Activated T-cell treated with anti-CD3 and anti-CD28 coated beads for 24 hours (primary cell): ENCODE measurements around the gene TPD52L1.

Source experiments
- DNase-seq: peaks from one replicate; pipeline ENCODE4 v3.0.0-alpha.2; 2020; ENCODE audit warnings: low read depth

TPD52L1 gene

GRCh38 chr6:125245523-125246264 is 92.1 kb downstream of the TPD52L1 start:
- no peak for DNase-seq

DNA sequence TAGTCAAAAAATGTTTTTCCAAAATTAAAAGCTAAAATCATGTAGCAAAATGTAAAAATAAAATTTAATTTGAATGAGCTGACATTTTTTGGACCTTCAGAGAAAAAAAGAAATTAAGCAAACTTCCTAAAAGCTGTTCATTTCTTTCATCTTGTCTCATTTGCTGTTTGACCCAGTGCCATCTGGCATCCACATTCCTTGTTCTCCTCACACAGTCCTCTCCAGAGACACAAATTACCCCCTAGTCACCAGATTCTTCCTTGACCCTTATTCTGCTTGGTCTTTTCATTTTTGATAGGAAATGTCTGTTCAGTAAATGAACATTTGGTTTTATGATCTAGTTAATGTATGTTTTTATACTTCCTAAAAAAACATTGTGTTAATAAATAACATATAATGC is 93.0 kb downstream of the TPD52L1 start:
- DNase-seq = no peak

- DNase-seq = no peak
These were observed 94.6 kb downstream of the TPD52L1 start for GRCh38 chr6:125248136-125248535.

DNA sequence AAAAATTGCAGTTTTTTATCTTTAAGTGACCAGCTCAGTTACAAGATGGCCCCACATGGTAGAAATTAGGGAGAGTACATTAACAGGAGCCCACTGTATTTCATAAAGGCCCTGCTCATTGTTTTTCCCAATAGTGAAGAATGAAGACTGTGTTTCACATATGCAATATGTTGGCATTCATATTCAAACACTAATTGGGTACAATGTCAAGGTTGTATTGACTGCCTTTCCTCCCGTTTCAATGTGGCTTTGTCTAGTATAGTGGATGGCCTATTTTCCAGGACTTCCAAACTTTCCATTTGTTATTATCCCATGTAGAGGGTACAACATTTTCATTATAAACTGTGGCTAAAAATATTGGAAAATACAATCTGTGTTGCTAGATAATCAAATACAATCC is 96.9 kb downstream of the TPD52L1 start:
- no peak for DNase-seq

DNA sequence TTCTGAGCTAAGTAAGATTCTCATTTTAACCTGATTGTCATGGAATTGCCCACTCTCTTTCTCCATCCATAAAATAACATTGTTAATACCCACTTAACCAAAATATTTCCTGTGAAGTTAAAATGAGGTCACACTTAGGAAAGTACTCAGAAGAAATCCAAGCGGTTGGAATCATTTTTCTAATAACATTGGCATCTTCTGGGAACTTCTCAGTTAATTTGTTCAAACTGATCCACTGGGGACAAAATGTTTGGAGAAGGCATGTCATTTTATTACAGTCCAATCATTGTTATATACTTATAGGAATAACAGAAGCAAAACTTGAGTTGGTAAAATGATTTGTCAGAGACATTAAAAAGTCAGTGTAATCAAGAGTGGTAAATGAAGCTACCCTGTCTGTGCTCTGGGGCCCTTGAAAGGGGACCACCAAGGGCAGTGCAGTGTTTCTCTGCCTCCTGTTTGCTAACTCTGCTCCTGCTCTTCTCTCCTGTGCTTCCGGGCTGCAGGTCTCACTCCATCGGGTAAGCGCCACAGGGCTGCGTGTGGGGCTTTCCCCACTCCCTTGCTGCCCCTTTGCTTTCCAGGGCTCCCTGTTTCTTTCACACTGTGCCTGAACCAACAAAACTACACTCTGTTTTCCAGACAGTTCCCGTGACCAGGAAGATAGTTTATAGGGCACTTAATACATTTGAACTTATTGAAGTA is 98.1 kb downstream of the TPD52L1 start:
- no peak for DNase-seq

GRCh38 chr6:125252891-125253290 is 99.3 kb downstream of the TPD52L1 start:
- DNase-seq = no peak

- no peak for DNase-seq
These were observed 100.3 kb downstream of the TPD52L1 start for GRCh38 chr6:125253881-125254280.

GRCh38 chr6:125254321-125254720 is 100.7 kb downstream of the TPD52L1 start:
- DNase-seq = no peak

- no peak for DNase-seq
These were observed 101.6 kb downstream of the TPD52L1 start for GRCh38 chr6:125255201-125255600.

DNA sequence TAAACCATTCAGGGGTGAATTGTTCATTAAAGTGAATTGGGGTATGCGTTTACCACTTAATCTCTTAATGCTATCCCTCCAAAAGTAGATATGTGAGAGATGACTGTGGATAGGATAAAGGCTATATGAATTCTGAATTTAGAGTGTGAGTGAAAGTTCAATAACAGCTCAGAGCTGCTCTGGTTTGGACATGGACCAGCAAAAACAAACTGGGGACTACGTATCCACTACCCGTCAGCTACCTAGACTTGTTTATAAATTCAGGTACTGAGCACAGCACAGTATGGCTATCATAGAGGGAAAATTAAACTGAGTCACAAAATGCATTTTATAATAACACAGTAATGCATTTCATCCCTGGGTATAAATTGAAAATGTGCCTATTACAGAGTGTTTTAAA is 103.8 kb downstream of the TPD52L1 start:
- DNase-seq = no peak

- DNase-seq = no peak
These were observed 105.2 kb downstream of the TPD52L1 start for GRCh38 chr6:125258651-125259353.

- no peak for DNase-seq
These were observed 105.8 kb downstream of the TPD52L1 start for GRCh38 chr6:125259354-125259736.

- DNase-seq = no peak
These were observed 108.7 kb downstream of the TPD52L1 start for GRCh38 chr6:125262016-125263013.

DNA sequence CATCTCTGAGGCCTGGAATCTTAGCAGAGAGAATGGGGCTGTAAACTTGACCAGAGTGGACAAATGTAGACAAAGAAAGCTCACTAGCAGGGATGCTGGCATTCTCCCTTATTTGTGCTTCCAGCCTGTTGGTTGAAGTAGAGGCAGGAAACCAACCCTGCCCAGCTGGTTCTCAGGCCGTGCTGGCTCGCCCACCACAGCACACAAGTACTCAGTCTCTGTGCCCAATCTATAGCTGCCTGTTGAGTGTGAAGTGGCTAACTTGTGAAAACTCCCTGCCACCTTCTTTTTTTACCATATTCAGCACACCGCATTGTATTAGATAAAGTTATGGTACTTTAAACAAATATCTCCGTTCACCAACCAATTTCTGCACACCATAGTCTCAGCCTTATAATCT is 110.9 kb downstream of the TPD52L1 start:
- DNase-seq = no peak

GRCh38 chr6:125267806-125268523 is 114.4 kb downstream of the TPD52L1 start:
- no peak for DNase-seq

- DNase-seq = no peak
These were observed 115.2 kb downstream of the TPD52L1 start for GRCh38 chr6:125268765-125269164.

DNA sequence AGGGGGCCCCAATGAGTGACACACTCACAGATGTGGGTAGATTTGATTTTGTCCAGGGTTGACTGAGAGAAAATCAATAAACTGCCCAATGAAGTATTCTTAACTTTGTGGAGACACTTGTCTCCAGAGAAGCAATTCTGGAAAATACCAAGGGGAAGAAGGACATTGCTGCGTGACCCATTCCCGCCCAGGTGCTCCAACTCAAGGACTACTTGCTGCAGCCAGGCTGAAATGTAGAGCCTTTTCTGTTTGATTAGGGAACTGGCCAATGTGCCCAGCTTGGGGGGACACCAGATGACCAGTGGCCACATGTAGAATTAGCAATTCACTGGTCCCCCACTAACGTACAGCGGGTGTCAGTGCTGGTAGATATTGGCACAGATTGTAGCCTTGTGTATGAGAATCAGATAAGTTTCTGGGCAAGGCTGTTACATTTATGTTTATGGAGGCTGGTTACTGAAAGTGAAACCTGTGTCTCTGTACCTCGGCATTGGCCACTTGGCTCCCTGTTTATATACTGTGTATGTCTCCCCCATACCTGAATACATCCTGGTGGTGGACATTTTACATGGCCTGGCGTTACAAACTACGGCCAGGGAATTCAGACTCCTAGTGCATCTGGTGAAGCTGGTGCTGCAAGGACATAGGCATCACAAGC is 115.9 kb downstream of the TPD52L1 start:
- no peak for DNase-seq

- DNase-seq = no peak
These were observed 116.8 kb downstream of the TPD52L1 start for GRCh38 chr6:125270380-125270779.

GRCh38 chr6:125271486-125272159 is 118.0 kb downstream of the TPD52L1 start:
- DNase-seq = no peak

GRCh38 chr6:125273251-125273650 is 119.7 kb downstream of the TPD52L1 start:
- no peak for DNase-seq
